Esophagus muscularis mucosa (tissue), 4 donors: ENCODE results near the gene L3MBTL4. TPM values are rescaled to one million over a fixed set of nuclear protein-coding genes. Genes with fewer than 3 reads are reported as not detected.

Source experiments
- DNase-seq: peaks from one replicate; pipeline ENCODE4 v3.0.0-alpha.2; 2017; ENCODE audit errors: extremely low spot score
- H3K27ac ChIP-seq, 4 donors: fragments of 200-600 bp; sonication (generic); replicated peaks in 1 of 4; 1 replicate in 3 of 4; 2 replicates in 1 of 4; pipeline ENCODE4 v1.5.1; 2016 to 2019; ENCODE audit warnings: mild to moderate bottlenecking in 1 of 4
- H3K27me3 ChIP-seq, 4 donors: fragments of 200-600 bp; sonication (generic); one replicate each; pipeline versions ENCODE4 v1.5.1 to v1.6.0; 2016 to 2019
- H3K36me3 ChIP-seq, 4 donors: fragments of 200-600 bp; sonication (generic); one replicate each; pipeline ENCODE4 v1.5.1; 2016 to 2019
- H3K4me1 ChIP-seq, 4 donors: fragments of 200-600 bp; sonication (generic); one replicate each; pipeline ENCODE4 v1.5.1; 2016 to 2019
- H3K4me3 ChIP-seq, 4 donors: fragments of 200-600 bp; sonication (generic); 1 replicate in 2 of 4; 2 replicates in 2 of 4; pipeline ENCODE4 v1.5.1; 2016 to 2019; ENCODE audit warnings: mild to moderate bottlenecking in 4 of 4, moderate library complexity in 1 of 4
- H3K9me3 ChIP-seq, 4 donors: fragments of 200-600 bp; sonication (generic); 1 replicate in 3 of 4; 2 replicates in 1 of 4; pipeline ENCODE4 v1.5.1; 2016 to 2019
- CTCF ChIP-seq, 3 experiments: fragments of 200-600 bp in 2 of 3; fragments of 450-650 bp in 1 of 3; sonication (generic) in 2 of 3; IDR thresholded peaks; one replicate each; pipeline ENCODE4 v1.5.1; 2017 to 2019; ENCODE audit warnings: antibody characterized with exemption in 3 of 3, mild to moderate bottlenecking in 2 of 3, moderate library complexity in 1 of 3
- EP300 ChIP-seq: sonication (generic); formaldehyde crosslinking; IDR thresholded peaks from one replicate; pipeline ENCODE4 v1.6.1; 2017; ENCODE audit warnings: antibody characterized with exemption
- POLR2A ChIP-seq: fragments of 450-650 bp; IDR thresholded peaks from one replicate; pipeline ENCODE4 v1.6.1; 2017; ENCODE audit warnings: antibody characterized with exemption, moderate library complexity, mild to moderate bottlenecking, low read depth
- POLR2AphosphoS5 ChIP-seq, 2 donors: sonication (generic); formaldehyde crosslinking; IDR thresholded peaks; one replicate each; pipeline ENCODE4 v1.6.1; 2017; ENCODE audit warnings: antibody characterized with exemption in 2 of 2
- WGBS: methylation state at CpG from one replicate; pipeline ENCODE4 v1.1.5; 2018; 5-methylcytosine and 5-hydroxymethylcytosine counted together
- intact Hi-C: fragments of 100-400 bp; cut with DNase I; formaldehyde crosslinking; loops from one replicate; pipeline ENCODE4 v1.15.1; 2023
- total RNA-seq, 4 donors: library from RNA; depleted of rRNA; stranded (reverse); fragments of >200 nt; gene quantifications; one replicate each; pipeline versions ENCODE4 v1.1.0 to v1.2.1, GENCODE V29; 2016

Gene L3MBTL4
- total RNA-seq, 4 donors from 2014 or later, result 1.0 to 2.9 (median 1.6) TPM

- 68% methylated on average over 2 of the region's 2 CpGs for WGBS
- Histone ChIP-seq H3K4me3 (no peak overlapping the region), H3K27me3 (no peaks in the 10 kb centered on the region), H3K27ac (no peak overlapping the region), H3K4me1 (no peaks in the 10 kb centered on the region), H3K9me3 (peaks cover 0 to 7% (median 0%) of the 10 kb centered on the region in 4 donors), H3K36me3 (no peaks in the 10 kb centered on the region)
- intact Hi-C loops, result no loop called here
- TF ChIP-seq POLR2A, result no peak
- TF ChIP-seq CTCF (IDR thresholded peaks at IDR 0.05), result no peak
- TF ChIP-seq POLR2AphosphoS5 (IDR thresholded peaks at IDR 0.05), result no peak
- TF ChIP-seq EP300, result no peak
- DNase-seq, result no peak
These were observed 101.3 kb downstream of the L3MBTL4 start for GRCh38 chr18:6313415-6313814.

- Histone ChIP-seq H3K9me3 (peaks cover 0 to 4% (median 0%) of the 10 kb centered on the region in 4 donors), H3K27ac (no peak overlapping the region), H3K4me1 (no peaks in the 10 kb centered on the region), H3K36me3 (no peaks in the 10 kb centered on the region), H3K27me3 (no peaks in the 10 kb centered on the region), H3K4me3 (no peak overlapping the region)
- intact Hi-C loops, result no loop called here
- TF ChIP-seq POLR2A (no peak), POLR2AphosphoS5 (IDR thresholded peaks at IDR 0.05) (no peak), CTCF (IDR thresholded peaks at IDR 0.05) (no peak), EP300 (no peak)
- no peak for DNase-seq
- 80% methylated on average over 8 of the region's 8 CpGs for WGBS
These were observed 103.1 kb downstream of the L3MBTL4 start for GRCh38 chr18:6311456-6312215.

GRCh38 chr18:6310714-6311113 is 104.0 kb downstream of the L3MBTL4 start:
- intact Hi-C loops, result no loop called here
- TF ChIP-seq EP300 (no peak), POLR2AphosphoS5 (IDR thresholded peaks at IDR 0.05) (no peak), CTCF (IDR thresholded peaks at IDR 0.05) (no peak), POLR2A (no peak)
- H3K36me3 ChIP-seq, result no peaks in the 10 kb centered on the region

GRCh38 chr18:6297875-6298274 is 116.8 kb downstream of the L3MBTL4 start:
- DNase-seq, result no peak
- no peaks in the 10 kb centered on the region for H3K27me3 ChIP-seq
- intact Hi-C loops, result no loop called here
- TF ChIP-seq POLR2A (no peak), EP300 (no peak), CTCF (IDR thresholded peaks at IDR 0.05) (no peak), POLR2AphosphoS5 (IDR thresholded peaks at IDR 0.05) (no peak)
- H3K9me3 ChIP-seq, result no peaks in the 10 kb centered on the region
- WGBS, result 93% methylated on average over 2 of the region's 2 CpGs
- H3K4me1 ChIP-seq, result no peaks in the 10 kb centered on the region
- H3K4me3 ChIP-seq, result no peak overlapping the region
- no peak overlapping the region for H3K27ac ChIP-seq
- H3K36me3 ChIP-seq, result no peaks in the 10 kb centered on the region

More at GRCh38 chr18:6310714-6311113, 104.0 kb downstream of the L3MBTL4 start:
- 93% methylated on average over 2 of the region's 2 CpGs for WGBS
- no peak overlapping the region for H3K4me3 ChIP-seq
- H3K27ac ChIP-seq, result no peak overlapping the region
- no peaks in the 10 kb centered on the region for H3K4me1 ChIP-seq
- H3K9me3 ChIP-seq, result peaks cover 0 to 4% (median 0%) of the 10 kb centered on the region in 4 donors
- H3K27me3 ChIP-seq, result no peaks in the 10 kb centered on the region
- no peak for DNase-seq
